ENCODE results near the gene NKAPD1.

GRCh38 chr11:112029460-112029859, 44.6 kb upstream of the NKAPD1 start:
- TF ChIP-seq CTCF (IDR thresholded peaks at IDR 0.05): no peak
- TF ChIP-seq POLR2AphosphoS5 (IDR thresholded peaks at IDR 0.05): no peak
- TF ChIP-seq POLR2A (IDR thresholded peaks at IDR 0.05): no peak
